Measurements from ENCODE around the gene CPPED1. TPM values are rescaled to one million over a fixed set of nuclear protein-coding genes. Genes with fewer than 3 reads are reported as not detected.

The CPPED1 gene
- total and polyA plus RNA-seq, 4 donors, result 10.4 to 29.1 (median 23.0) TPM

- no peak for TF ChIP-seq MAX (IDR thresholded peaks at IDR 0.05)
- TF ChIP-seq FOXA1 (IDR thresholded peaks at IDR 0.05), result no peak
- TF ChIP-seq FOXA2 (IDR thresholded peaks at IDR 0.05), result no peak
- no peak for TF ChIP-seq EGR1 (IDR thresholded peaks at IDR 0.05; ENCODE audit: low read depth in 2 of 2)
- TF ChIP-seq SP1 (IDR thresholded peaks at IDR 0.05), result no peak
- TF ChIP-seq GABPA (IDR thresholded peaks at IDR 0.05 in 1 of 2, conservative IDR thresholded peaks at IDR 0.05 in 1 of 2), result no peak
- no peak for TF ChIP-seq RAD21 (IDR thresholded peaks at IDR 0.05)
These were observed 143.8 kb downstream of the CPPED1 start (continued) for GRCh38 chr16:12659871-12660270.

DNA sequence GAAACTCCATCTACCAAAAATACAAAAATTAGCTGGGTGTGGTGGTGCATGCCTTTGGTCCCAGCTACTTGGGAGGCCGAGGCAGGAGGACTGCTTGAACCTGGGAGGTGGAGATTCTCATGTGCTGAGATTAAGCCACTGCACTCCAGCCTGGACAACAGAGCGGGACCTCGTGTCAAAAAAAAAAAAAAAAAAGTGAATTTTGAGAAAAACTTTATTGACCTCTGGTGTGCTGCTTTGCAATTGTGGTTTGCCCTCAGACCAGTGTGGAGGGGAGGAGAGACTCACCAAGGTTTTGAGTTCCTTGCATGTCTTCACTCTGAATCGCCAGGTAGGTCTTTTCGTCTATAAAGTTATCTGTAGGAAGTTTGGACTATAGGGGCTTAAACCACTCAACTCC, 145.2 kb downstream of the CPPED1 start:
- TF ChIP-seq GABPA (IDR thresholded peaks at IDR 0.05 in 1 of 2, conservative IDR thresholded peaks at IDR 0.05 in 1 of 2) (no peak), FOXA2 (IDR thresholded peaks at IDR 0.05) (no peak), NR2F2 (IDR thresholded peaks at IDR 0.05) (no peak), HNF4G (IDR thresholded peaks at IDR 0.05) (no peak), RXRA (IDR thresholded peaks at IDR 0.05) (no peak), EGR1 (IDR thresholded peaks at IDR 0.05; ENCODE audit: low read depth in 2 of 2) (no peak)
- TF ChIP-seq, protein P1, sequence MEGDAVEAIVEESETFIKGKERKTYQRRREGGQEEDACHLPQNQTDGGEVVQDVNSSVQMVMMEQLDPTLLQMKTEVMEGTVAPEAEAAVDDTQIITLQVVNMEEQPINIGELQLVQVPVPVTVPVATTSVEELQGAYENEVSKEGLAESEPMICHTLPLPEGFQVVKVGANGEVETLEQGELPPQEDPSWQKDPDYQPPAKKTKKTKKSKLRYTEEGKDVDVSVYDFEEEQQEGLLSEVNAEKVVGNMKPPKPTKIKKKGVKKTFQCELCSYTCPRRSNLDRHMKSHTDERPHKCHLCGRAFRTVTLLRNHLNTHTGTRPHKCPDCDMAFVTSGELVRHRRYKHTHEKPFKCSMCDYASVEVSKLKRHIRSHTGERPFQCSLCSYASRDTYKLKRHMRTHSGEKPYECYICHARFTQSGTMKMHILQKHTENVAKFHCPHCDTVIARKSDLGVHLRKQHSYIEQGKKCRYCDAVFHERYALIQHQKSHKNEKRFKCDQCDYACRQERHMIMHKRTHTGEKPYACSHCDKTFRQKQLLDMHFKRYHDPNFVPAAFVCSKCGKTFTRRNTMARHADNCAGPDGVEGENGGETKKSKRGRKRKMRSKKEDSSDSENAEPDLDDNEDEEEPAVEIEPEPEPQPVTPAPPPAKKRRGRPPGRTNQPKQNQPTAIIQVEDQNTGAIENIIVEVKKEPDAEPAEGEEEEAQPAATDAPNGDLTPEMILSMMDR (IDR thresholded peaks at IDR 0.05; ENCODE audit: low read depth, low read length, missing input control), result no peak
- TF ChIP-seq, protein P2, sequence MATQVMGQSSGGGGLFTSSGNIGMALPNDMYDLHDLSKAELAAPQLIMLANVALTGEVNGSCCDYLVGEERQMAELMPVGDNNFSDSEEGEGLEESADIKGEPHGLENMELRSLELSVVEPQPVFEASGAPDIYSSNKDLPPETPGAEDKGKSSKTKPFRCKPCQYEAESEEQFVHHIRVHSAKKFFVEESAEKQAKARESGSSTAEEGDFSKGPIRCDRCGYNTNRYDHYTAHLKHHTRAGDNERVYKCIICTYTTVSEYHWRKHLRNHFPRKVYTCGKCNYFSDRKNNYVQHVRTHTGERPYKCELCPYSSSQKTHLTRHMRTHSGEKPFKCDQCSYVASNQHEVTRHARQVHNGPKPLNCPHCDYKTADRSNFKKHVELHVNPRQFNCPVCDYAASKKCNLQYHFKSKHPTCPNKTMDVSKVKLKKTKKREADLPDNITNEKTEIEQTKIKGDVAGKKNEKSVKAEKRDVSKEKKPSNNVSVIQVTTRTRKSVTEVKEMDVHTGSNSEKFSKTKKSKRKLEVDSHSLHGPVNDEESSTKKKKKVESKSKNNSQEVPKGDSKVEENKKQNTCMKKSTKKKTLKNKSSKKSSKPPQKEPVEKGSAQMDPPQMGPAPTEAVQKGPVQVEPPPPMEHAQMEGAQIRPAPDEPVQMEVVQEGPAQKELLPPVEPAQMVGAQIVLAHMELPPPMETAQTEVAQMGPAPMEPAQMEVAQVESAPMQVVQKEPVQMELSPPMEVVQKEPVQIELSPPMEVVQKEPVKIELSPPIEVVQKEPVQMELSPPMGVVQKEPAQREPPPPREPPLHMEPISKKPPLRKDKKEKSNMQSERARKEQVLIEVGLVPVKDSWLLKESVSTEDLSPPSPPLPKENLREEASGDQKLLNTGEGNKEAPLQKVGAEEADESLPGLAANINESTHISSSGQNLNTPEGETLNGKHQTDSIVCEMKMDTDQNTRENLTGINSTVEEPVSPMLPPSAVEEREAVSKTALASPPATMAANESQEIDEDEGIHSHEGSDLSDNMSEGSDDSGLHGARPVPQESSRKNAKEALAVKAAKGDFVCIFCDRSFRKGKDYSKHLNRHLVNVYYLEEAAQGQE (IDR thresholded peaks at IDR 0.05), result no peak
- TF ChIP-seq, protein P3, sequence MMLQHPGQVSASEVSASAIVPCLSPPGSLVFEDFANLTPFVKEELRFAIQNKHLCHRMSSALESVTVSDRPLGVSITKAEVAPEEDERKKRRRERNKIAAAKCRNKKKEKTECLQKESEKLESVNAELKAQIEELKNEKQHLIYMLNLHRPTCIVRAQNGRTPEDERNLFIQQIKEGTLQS (IDR thresholded peaks at IDR 0.05), result no peak
- H3K27ac ChIP-seq (ENCODE audit: low read depth in 1 of 2, low read length in 2 of 2), result no peak overlapping the region
- H3K36me3 ChIP-seq (ENCODE audit: control insufficient read depth in 4 of 4, insufficient read depth in 3 of 4, low read depth in 1 of 4, low read length in 3 of 4), result peaks cover 0 to 2% (median under 1%) of the 10 kb centered on the region in 4 donors
- H3K4me1 ChIP-seq (ENCODE audit: control insufficient read depth in 4 of 4, insufficient read depth in 4 of 4, low read length in 3 of 4), result no peaks in the 10 kb centered on the region
- peaks cover 2 to 4% (median 4%) of the 10 kb centered on the region in 4 donors for H3K9me3 ChIP-seq (ENCODE audit: control insufficient read depth in 4 of 4, low read length in 3 of 4)
- WGBS, result 96% methylated on average over 5 of the region's 5 CpGs
- no peak for DNase-seq (ENCODE audit: low spot score)
- no peaks in the 10 kb centered on the region for H3K27me3 ChIP-seq (ENCODE audit: control insufficient read depth in 4 of 4, insufficient read depth in 4 of 4, low read length in 3 of 4)
- H3K4me3 ChIP-seq (ENCODE audit: low read depth in 1 of 3, low read length in 3 of 3), result no peak overlapping the region
- H3K9ac ChIP-seq (ENCODE audit: low read depth in 1 of 2, low read length in 2 of 2), result no peak overlapping the region

DNA sequence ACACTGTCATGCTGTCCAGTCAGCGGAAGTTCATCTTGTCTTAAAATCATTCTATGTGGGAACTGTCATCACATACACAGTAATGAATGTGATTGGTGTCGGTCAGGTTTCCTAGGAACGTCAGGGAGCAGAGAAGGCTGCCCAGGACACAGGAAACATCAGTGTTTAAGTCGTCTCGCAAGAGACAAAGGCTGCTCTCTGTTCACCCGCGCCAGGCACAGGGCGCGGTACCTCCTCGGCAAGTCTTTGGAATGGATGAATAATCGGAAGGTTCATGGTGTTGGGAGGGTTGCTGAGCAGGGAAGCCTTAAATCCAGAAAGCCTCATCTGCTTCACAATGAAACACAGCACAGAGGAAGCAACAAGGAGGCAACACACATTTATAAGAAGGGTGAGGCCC, 148.2 kb downstream of the CPPED1 start:
- H3K9ac ChIP-seq (ENCODE audit: low read depth in 1 of 2, low read length in 2 of 2), result no peak overlapping the region
- no peak overlapping the region for H3K4me3 ChIP-seq (ENCODE audit: low read depth in 1 of 3, low read length in 3 of 3)
- H3K27me3 ChIP-seq (ENCODE audit: control insufficient read depth in 4 of 4, insufficient read depth in 4 of 4, low read length in 3 of 4), result no peaks in the 10 kb centered on the region
- H3K27ac ChIP-seq (ENCODE audit: low read depth in 1 of 2, low read length in 2 of 2), result no peak overlapping the region
- peaks cover 0 to 2% (median 0%) of the 10 kb centered on the region in 4 donors for H3K36me3 ChIP-seq (ENCODE audit: control insufficient read depth in 4 of 4, insufficient read depth in 3 of 4, low read depth in 1 of 4, low read length in 3 of 4)
- TF ChIP-seq FOXA1 (IDR thresholded peaks at IDR 0.05), result no peak
- TF ChIP-seq JUND (IDR thresholded peaks at IDR 0.05), result no peak
- TF ChIP-seq YY1 (IDR thresholded peaks at IDR 0.05), result no peak
- TF ChIP-seq TAF1 (conservative IDR thresholded peaks at IDR 0.05), result no peak
- TF ChIP-seq, protein P3 (IDR thresholded peaks at IDR 0.05), result no peak
- TF ChIP-seq GABPA (IDR thresholded peaks at IDR 0.05 in 1 of 2, conservative IDR thresholded peaks at IDR 0.05 in 1 of 2), result no peak
- TF ChIP-seq ZBTB33 (IDR thresholded peaks at IDR 0.05), result no peak
- TF ChIP-seq MAX (IDR thresholded peaks at IDR 0.05), result no peak
- TF ChIP-seq, protein P1 (IDR thresholded peaks at IDR 0.05; ENCODE audit: low read depth, low read length, missing input control), result no peak
- no peak for TF ChIP-seq NR2F2 (IDR thresholded peaks at IDR 0.05)
- TF ChIP-seq FOXA2 (IDR thresholded peaks at IDR 0.05), result no peak
- H3K4me1 ChIP-seq (ENCODE audit: control insufficient read depth in 4 of 4, insufficient read depth in 4 of 4, low read length in 3 of 4), result peaks cover 0 to 10% (median 3%) of the 10 kb centered on the region in 4 donors
- peaks cover 2 to 4% (median 4%) of the 10 kb centered on the region in 4 donors for H3K9me3 ChIP-seq (ENCODE audit: control insufficient read depth in 4 of 4, low read length in 3 of 4)
- 90% methylated on average over 11 of the region's 11 CpGs for WGBS
- no peak for DNase-seq (ENCODE audit: low spot score)
